Endothelial cell of umbilical vein (primary cell): ENCODE data around the gene CBLIF. TPM values are rescaled to one million over a fixed set of nuclear protein-coding genes. Genes with fewer than 3 reads are reported as not detected.

Source experiments
- BruUV-seq: library from RNA; stranded (reverse); fragments of 400-500 nt; replicated peaks from 2 replicates; lab custom pipeline; 2021; lab: Mats Ljungman, UMichigan
- CTCF ChIA-PET: fragments of 300-600, 350-600 bp; sonication (Branson Sonifier 250); formaldehyde crosslinking; loops from one replicate; lab custom pipeline; 2021; ENCODE audit warnings: antibody characterized with exemption, inconsistent platforms; lab: Charles Lee
- POLR2A ChIA-PET: fragments of 300-600, 350-600 bp; sonication (Branson Sonifier 250); formaldehyde crosslinking; loops from one replicate; lab custom pipeline; 2021; ENCODE audit warnings: antibody characterized with exemption, inconsistent platforms; lab: Charles Lee
- DNase-seq: peaks from one replicate; pipeline ENCODE4 v3.0.0-alpha.2; 2011; ENCODE audit warnings: low read depth, low spot score
- FAIRE-seq: peaks from 2 replicates; lab custom pipeline; 2011; peaks lifted over from hg19 to GRCh38; lab: Jason Lieb, UNC
- H2AFZ ChIP-seq: 2 replicates; pipeline ENCODE4 v1.6.0; 2012; ENCODE audit warnings: low read depth, low read length, control low read depth, inconsistent platforms
- H3K27ac ChIP-seq: 2 replicates; pipeline ENCODE4 v1.5.1; 2011; ENCODE audit warnings: low read depth, mild to moderate bottlenecking, control low read depth, low read length, moderate library complexity; ENCODE audit not compliant: insufficient read depth
- H3K27me3 ChIP-seq, 2 experiments: 2 replicates each; pipeline versions ENCODE4 v1.6.0 to v1.6.1; 2011; ENCODE audit warnings: low read length in 2 of 2, mixed read lengths in 1 of 2; ENCODE audit not compliant: control insufficient read depth in 2 of 2, insufficient read depth in 2 of 2
- H3K36me3 ChIP-seq, 2 experiments: 2 replicates in 1 of 2; 3 replicates in 1 of 2; pipeline ENCODE4 v1.5.1; 2011; ENCODE audit warnings: low read length in 2 of 2, mild to moderate bottlenecking in 1 of 2, moderate library complexity in 1 of 2; ENCODE audit not compliant: control insufficient read depth in 2 of 2, insufficient read depth in 2 of 2; ENCODE audit errors: extremely low read depth in 1 of 2
- H3K4me1 ChIP-seq: 3 replicates; pipeline ENCODE4 v1.5.1; 2011; ENCODE audit warnings: mild to moderate bottlenecking, low read length; ENCODE audit not compliant: control insufficient read depth, insufficient read depth; ENCODE audit errors: extremely low read depth
- H3K4me2 ChIP-seq: 2 replicates; pipeline ENCODE4 v1.6.1; 2011; ENCODE audit warnings: low read length, control low read depth, mixed read lengths; ENCODE audit not compliant: insufficient read depth
- H3K4me3 ChIP-seq, 3 experiments: fragments of 200-600 bp in 1 of 3; sonication (generic), shearing (Covaris generic) in 1 of 3; replicated peaks in 1 of 3; 2 replicates each; pipeline ENCODE4 v1.5.1; 2011 to 2016; ENCODE audit warnings: control low read depth in 3 of 3, low read length in 3 of 3, mild to moderate bottlenecking in 2 of 3, inconsistent platforms in 1 of 3, low read depth in 1 of 3, moderate library complexity in 1 of 3; ENCODE audit not compliant: insufficient read depth in 1 of 3
- H3K79me2 ChIP-seq: 2 replicates; pipeline ENCODE4 v1.6.0; 2012; ENCODE audit warnings: low read length, inconsistent platforms; ENCODE audit not compliant: control insufficient read depth, insufficient read depth
- H3K9ac ChIP-seq: replicated peaks from 2 replicates; pipeline ENCODE3; 2011; ENCODE audit warnings: low read length, control low read depth; ENCODE audit not compliant: insufficient read depth; ENCODE audit errors: extremely low read depth
- H3K9me1 ChIP-seq: replicated peaks from 3 replicates; pipeline ENCODE4 v1.6.0; 2011; ENCODE audit warnings: mild to moderate bottlenecking, low read length; ENCODE audit not compliant: control insufficient read depth, insufficient read depth; ENCODE audit errors: extremely low read depth
- H3K9me3 ChIP-seq: replicated peaks from 2 replicates; pipeline ENCODE4 v1.5.1; 2012; ENCODE audit warnings: low read length, inconsistent platforms; ENCODE audit not compliant: control insufficient read depth, insufficient read depth
- H4K20me1 ChIP-seq: replicated peaks from 2 replicates; pipeline ENCODE3; 2011; ENCODE audit warnings: mild to moderate bottlenecking, low read length; ENCODE audit not compliant: control insufficient read depth, insufficient read depth; ENCODE audit errors: extremely low read depth
- CTCF ChIP-seq, 2 donors: IDR thresholded peaks; 1 replicate in 1 of 2; 2 replicates in 1 of 2; pipeline ENCODE4 v1.5.1; 2011; ENCODE audit warnings: low read length in 2 of 2, mild to moderate bottlenecking in 2 of 2, moderate library complexity in 2 of 2, control low read depth in 1 of 2, inconsistent platforms in 1 of 2, low read depth in 1 of 2; ENCODE audit not compliant: insufficient read depth in 1 of 2; ENCODE audit errors: extremely low read depth in 1 of 2
- EZH2 ChIP-seq: IDR thresholded peaks from 2 replicates; pipeline ENCODE4 v1.6.1; 2012; ENCODE audit warnings: borderline replicate concordance, low read depth, mild to moderate bottlenecking, moderate library complexity, low read length, inconsistent platforms; ENCODE audit not compliant: severe bottlenecking
- FOS ChIP-seq: IDR thresholded peaks from 2 replicates; pipeline ENCODE4 v1.6.1; 2011; ENCODE audit warnings: mild to moderate bottlenecking, low read length, moderate library complexity, borderline replicate concordance; ENCODE audit not compliant: insufficient read depth
- GATA2 ChIP-seq: IDR thresholded peaks from 2 replicates; pipeline ENCODE4 v1.7.0; 2011; ENCODE audit warnings: low read depth, mild to moderate bottlenecking, moderate library complexity, mixed read lengths, low read length; ENCODE audit not compliant: insufficient read length, insufficient read depth
- JUN ChIP-seq: IDR thresholded peaks from 2 replicates; pipeline ENCODE4 v1.6.1; 2011; ENCODE audit warnings: borderline replicate concordance, low read depth; ENCODE audit not compliant: insufficient read length, insufficient read depth
- MAX ChIP-seq: IDR thresholded peaks from 2 replicates; pipeline ENCODE4 v1.6.1; 2011; ENCODE audit not compliant: insufficient read depth, insufficient read length
- MYC ChIP-seq: IDR thresholded peaks from one replicate; pipeline ENCODE4 v1.6.1; 2011; ENCODE audit warnings: mild to moderate bottlenecking, low read depth, low read length
- POLR2A ChIP-seq: IDR thresholded peaks from 2 replicates; pipeline ENCODE4 v1.6.1; 2012; ENCODE audit warnings: low read depth, mild to moderate bottlenecking, control low read depth, low read length
- POLR2AphosphoS5 ChIP-seq: IDR thresholded peaks from 2 replicates; pipeline ENCODE4 v1.6.1; 2012; ENCODE audit warnings: low read depth, mild to moderate bottlenecking, control low read depth, low read length, moderate library complexity; ENCODE audit not compliant: insufficient read depth
- dilution Hi-C: fragments of 300-500 bp; cut with MboI; formaldehyde crosslinking; loops from one replicate; pipeline ENCODE4 v1.15.0; 2019; ENCODE audit warnings: low sequenced_read_pairs; ENCODE audit not compliant: extremely low pct_ligation_motif_present
- intact Hi-C: fragments of 100-400 bp; cut with micrococcal nuclease; formaldehyde crosslinking; loops from one replicate; pipeline ENCODE4 v1.10.0; 2022
- polyA plus RNA-seq, 4 experiments: library from polyadenylated mRNA; depleted of rRNA in 3 of 4; stranded (reverse) in 3 of 4; unstranded in 1 of 4; fragments of >200 nt; gene quantifications; 2 replicates each; pipeline versions ENCODE4 v1.2.1 to v1.2.3, GENCODE V29; 2011 to 2012; ENCODE audit warnings: missing spikeins in 1 of 4
- total RNA-seq: library from RNA; stranded (reverse); gene quantifications from 2 replicates; pipeline ENCODE4 v1.2.3, GENCODE V29; 2021

CBLIF gene
- total and polyA plus RNA-seq, 2 donors (not counting 3 experiments of a cell fraction or from before 2014, with no cell fraction given): not detected

GRCh38 chr11:59812220-59812619 is 33.1 kb downstream of the CBLIF start:
- Histone ChIP-seq H3K9ac (no peak overlapping the region), H3K27ac (no peak overlapping the region), H3K36me3 (no peaks in the 10 kb centered on the region), H2AFZ (no peak overlapping the region), H3K9me3 (no peaks in the 10 kb centered on the region), H3K79me2 (peaks cover 8% of the 10 kb centered on the region), H3K9me1 (no peaks in the 10 kb centered on the region), H4K20me1 (no peaks in the 10 kb centered on the region), H3K4me2 (no peak overlapping the region), H3K4me1 (peaks cover 6% of the 10 kb centered on the region), H3K4me3 (no peak overlapping the region), H3K27me3 (no peaks in the 10 kb centered on the region)
- ChIA-PET POLR2A (no interaction called here), CTCF (no interaction called here)
- dilution Hi-C loops (no loop called here), intact Hi-C loops (no loop called here)
- TF ChIP-seq MAX: no peak
- no peak for TF ChIP-seq GATA2
- TF ChIP-seq MYC: no peak
- TF ChIP-seq EZH2: no peak
- TF ChIP-seq CTCF (IDR thresholded peaks at IDR 0.05; ENCODE audit: extremely low read depth in 1 of 2, insufficient read depth in 1 of 2, low read depth in 1 of 2, low read length in 2 of 2): no peak
- TF ChIP-seq POLR2AphosphoS5: no peak
- no peak for TF ChIP-seq POLR2A
- TF ChIP-seq JUN: no peak
- no peak for TF ChIP-seq FOS
- FAIRE-seq (no peak), DNase-seq (no peak)
- BruUV-seq: no TSS peak
